Panc1 (cell line): Measurements from ENCODE around the gene PIGW. TPM values are rescaled to one million over a fixed set of nuclear protein-coding genes. Genes with fewer than 3 reads are reported as not detected.

Experiments used
- ATAC-seq: fragments of 200-7000 bp; cut with Tn5 transposase; 2 replicates; pipeline ENCODE4 v1.9.1; 2020; ENCODE audit warnings: mild to moderate bottlenecking, moderate library complexity
- BruUV-seq: library from RNA; stranded (reverse); fragments of 400-500 nt; replicated peaks from 2 replicates; lab custom pipeline; 2021; lab: Mats Ljungman, UMichigan
- CTCF ChIA-PET: fragments of 300-600 bp; sonication (Branson Sonifier 250); formaldehyde crosslinking; loops from one replicate; lab custom pipeline; 2022; ENCODE audit warnings: antibody characterized with exemption; lab: Charles Lee
- POLR2A ChIA-PET: fragments of 300-600 bp; sonication (Branson Sonifier 250); formaldehyde crosslinking; loops from one replicate; lab custom pipeline; 2022; ENCODE audit warnings: antibody characterized with exemption; lab: Charles Lee
- DNase-seq: peaks from one replicate; pipeline ENCODE4 v3.0.0-alpha.2; 2010; ENCODE audit warnings: low read depth, low spot score
- H3K27ac ChIP-seq: 2 replicates; pipeline ENCODE4 v1.5.1; 2011; ENCODE audit warnings: mild to moderate bottlenecking, low read length, inconsistent platforms
- H3K27me3 ChIP-seq: fragments of 200-500 bp; sonication (Bioruptor generic); 2 replicates; pipeline ENCODE4 v1.6.0; 2014; ENCODE audit warnings: low read length, inconsistent platforms; ENCODE audit not compliant: control insufficient read depth, insufficient read depth
- H3K36me3 ChIP-seq: fragments of 200-500 bp; sonication (Bioruptor generic); 2 replicates; pipeline ENCODE4 v1.5.1; 2014; ENCODE audit warnings: inconsistent platforms, mild to moderate bottlenecking, low read length, moderate library complexity; ENCODE audit not compliant: control insufficient read depth, insufficient read depth
- H3K4me1 ChIP-seq: 2 replicates; pipeline ENCODE4 v1.5.1; 2011; ENCODE audit warnings: inconsistent platforms, mild to moderate bottlenecking, low read length, moderate library complexity; ENCODE audit not compliant: control insufficient read depth, insufficient read depth
- H3K4me3 ChIP-seq, 2 experiments: 2 replicates each; pipeline ENCODE4 v1.5.1; 2011 to 2012; ENCODE audit warnings: low read depth in 2 of 2, low read length in 2 of 2, mild to moderate bottlenecking in 2 of 2, inconsistent platforms in 1 of 2, moderate library complexity in 1 of 2
- H3K9me3 ChIP-seq: fragments of 200-500 bp; sonication (Bioruptor generic); 2 replicates; pipeline ENCODE4 v1.5.1; 2014; ENCODE audit warnings: low read depth, mild to moderate bottlenecking, inconsistent platforms, low read length, moderate library complexity; ENCODE audit not compliant: control insufficient read depth, insufficient read depth
- POLR2AphosphoS5 ChIP-seq: IDR thresholded peaks from 2 replicates; pipeline ENCODE4 v1.6.1; 2012; ENCODE audit warnings: mild to moderate bottlenecking, low read depth, low read length, moderate library complexity
- SIN3A ChIP-seq: IDR thresholded peaks from 2 replicates; pipeline ENCODE4 v1.6.1; 2012; ENCODE audit warnings: low read depth, mild to moderate bottlenecking, low read length, moderate library complexity, borderline replicate concordance; ENCODE audit not compliant: insufficient read depth
- TCF7L2 ChIP-seq: IDR thresholded peaks from 2 replicates; pipeline ENCODE4 v1.6.1; 2011; ENCODE audit warnings: mild to moderate bottlenecking, low read depth, low read length, inconsistent platforms
- in situ Hi-C: cut with HindIII; loops from 2 replicates; pipeline ENCODE4 v1.10.0; 2016; ENCODE audit warnings: low sequenced_read_pairs, low pct_unique_long_range_greater_than_20kb
- intact Hi-C: fragments of 100-400 bp; cut with micrococcal nuclease; formaldehyde crosslinking; loops from one replicate; pipeline ENCODE4 v1.10.0; 2022; ENCODE audit not compliant: unreplicated experiment
- total RNA-seq: library from RNA; stranded (reverse); gene quantifications from one replicate; pipeline ENCODE4 v1.2.1, GENCODE V29; 2021; ENCODE audit not compliant: unreplicated experiment
- TF ChIP-seq, protein P1 (sequence below), 2 experiments: IDR thresholded peaks; 2 replicates each; pipeline ENCODE4 v1.6.1; 2011 to 2012; ENCODE audit warnings: low read depth in 2 of 2, control low read depth in 1 of 2, low read length in 1 of 2, mild to moderate bottlenecking in 1 of 2, moderate library complexity in 1 of 2; ENCODE audit not compliant: insufficient read depth in 1 of 2
- TF ChIP-seq, protein P2 (sequence below): fragments of 450-650 bp; IDR thresholded peaks from 2 replicates; pipeline ENCODE4 v1.5.1; 2017; ENCODE audit warnings: mild to moderate bottlenecking

The PIGW gene
- total RNA-seq, 1 experiment from 2014 or later = 16.2 TPM

DNA sequence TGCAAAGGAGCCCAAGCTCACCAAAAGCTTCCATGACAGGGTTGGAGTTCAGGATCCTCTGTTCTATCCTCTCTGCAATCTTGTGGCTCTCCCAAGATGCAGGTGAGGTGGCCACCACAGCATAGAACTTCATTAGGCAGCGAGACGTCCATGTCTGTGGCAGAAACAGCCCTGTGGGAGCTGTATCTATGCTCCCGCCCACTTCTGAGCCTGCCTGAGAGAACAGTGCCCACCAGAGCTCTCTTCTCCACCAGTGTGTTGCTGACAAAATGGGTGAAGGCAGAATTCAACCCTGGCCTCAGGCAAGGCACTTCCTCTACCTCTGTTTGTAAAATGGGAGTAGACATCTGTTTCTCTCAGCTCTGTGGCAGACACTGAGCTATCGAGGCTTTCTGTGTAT is 18.9 kb upstream of the PIGW start:
- Histone ChIP-seq H3K9me3 (no peaks in the 10 kb centered on the region), H3K36me3 (peaks cover 9% of the 10 kb centered on the region; the same call in 1 of the 2 replicates), H3K27me3 (no peaks in the 10 kb centered on the region), H3K4me3 (no peak overlapping the region), H3K27ac (no peak overlapping the region), H3K4me1 (no peaks in the 10 kb centered on the region)
- ChIA-PET POLR2A (no interaction called here), CTCF (interaction anchor here (0.6 kb wide), 1 partner anchor 532 kb away, joined by 7 read pairs; no protein-coding TSS in a partner anchor)
- ATAC-seq = no peak
- intact Hi-C loops (no loop called here), in situ Hi-C loops (no loop called here)
- TF ChIP-seq POLR2AphosphoS5 (no peak), TCF7L2 (no peak), SIN3A (no peak)
- TF ChIP-seq, protein P1, sequence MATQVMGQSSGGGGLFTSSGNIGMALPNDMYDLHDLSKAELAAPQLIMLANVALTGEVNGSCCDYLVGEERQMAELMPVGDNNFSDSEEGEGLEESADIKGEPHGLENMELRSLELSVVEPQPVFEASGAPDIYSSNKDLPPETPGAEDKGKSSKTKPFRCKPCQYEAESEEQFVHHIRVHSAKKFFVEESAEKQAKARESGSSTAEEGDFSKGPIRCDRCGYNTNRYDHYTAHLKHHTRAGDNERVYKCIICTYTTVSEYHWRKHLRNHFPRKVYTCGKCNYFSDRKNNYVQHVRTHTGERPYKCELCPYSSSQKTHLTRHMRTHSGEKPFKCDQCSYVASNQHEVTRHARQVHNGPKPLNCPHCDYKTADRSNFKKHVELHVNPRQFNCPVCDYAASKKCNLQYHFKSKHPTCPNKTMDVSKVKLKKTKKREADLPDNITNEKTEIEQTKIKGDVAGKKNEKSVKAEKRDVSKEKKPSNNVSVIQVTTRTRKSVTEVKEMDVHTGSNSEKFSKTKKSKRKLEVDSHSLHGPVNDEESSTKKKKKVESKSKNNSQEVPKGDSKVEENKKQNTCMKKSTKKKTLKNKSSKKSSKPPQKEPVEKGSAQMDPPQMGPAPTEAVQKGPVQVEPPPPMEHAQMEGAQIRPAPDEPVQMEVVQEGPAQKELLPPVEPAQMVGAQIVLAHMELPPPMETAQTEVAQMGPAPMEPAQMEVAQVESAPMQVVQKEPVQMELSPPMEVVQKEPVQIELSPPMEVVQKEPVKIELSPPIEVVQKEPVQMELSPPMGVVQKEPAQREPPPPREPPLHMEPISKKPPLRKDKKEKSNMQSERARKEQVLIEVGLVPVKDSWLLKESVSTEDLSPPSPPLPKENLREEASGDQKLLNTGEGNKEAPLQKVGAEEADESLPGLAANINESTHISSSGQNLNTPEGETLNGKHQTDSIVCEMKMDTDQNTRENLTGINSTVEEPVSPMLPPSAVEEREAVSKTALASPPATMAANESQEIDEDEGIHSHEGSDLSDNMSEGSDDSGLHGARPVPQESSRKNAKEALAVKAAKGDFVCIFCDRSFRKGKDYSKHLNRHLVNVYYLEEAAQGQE (IDR thresholded peaks at IDR 0.05; ENCODE audit: insufficient read depth in 1 of 2, low read depth in 2 of 2, low read length in 1 of 2) = no peak
- TF ChIP-seq, protein P2, sequence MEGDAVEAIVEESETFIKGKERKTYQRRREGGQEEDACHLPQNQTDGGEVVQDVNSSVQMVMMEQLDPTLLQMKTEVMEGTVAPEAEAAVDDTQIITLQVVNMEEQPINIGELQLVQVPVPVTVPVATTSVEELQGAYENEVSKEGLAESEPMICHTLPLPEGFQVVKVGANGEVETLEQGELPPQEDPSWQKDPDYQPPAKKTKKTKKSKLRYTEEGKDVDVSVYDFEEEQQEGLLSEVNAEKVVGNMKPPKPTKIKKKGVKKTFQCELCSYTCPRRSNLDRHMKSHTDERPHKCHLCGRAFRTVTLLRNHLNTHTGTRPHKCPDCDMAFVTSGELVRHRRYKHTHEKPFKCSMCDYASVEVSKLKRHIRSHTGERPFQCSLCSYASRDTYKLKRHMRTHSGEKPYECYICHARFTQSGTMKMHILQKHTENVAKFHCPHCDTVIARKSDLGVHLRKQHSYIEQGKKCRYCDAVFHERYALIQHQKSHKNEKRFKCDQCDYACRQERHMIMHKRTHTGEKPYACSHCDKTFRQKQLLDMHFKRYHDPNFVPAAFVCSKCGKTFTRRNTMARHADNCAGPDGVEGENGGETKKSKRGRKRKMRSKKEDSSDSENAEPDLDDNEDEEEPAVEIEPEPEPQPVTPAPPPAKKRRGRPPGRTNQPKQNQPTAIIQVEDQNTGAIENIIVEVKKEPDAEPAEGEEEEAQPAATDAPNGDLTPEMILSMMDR = no peak
- no peak for DNase-seq
- BruUV-seq = no TSS peak

DNA sequence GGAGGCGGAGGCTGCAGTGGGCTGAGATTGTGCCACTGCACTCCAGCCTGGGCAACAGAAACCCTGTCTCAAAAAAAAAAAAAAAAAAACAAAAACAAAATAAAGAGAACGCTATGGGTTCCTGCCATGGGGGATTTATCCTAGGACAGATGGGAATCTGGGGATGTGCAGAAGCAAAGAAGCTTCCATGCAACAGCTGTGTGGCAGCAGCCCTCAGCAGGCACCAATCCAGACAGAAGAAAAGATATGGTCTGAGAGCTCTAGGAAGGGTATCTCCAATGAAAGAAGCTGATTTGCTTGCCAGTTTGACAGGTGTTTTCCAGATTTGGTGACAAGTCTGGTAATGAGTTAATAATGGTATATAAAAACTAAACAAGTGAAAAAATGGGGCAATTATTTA is 11.7 kb upstream of the PIGW start:
- in situ Hi-C loops = no loop called here
- POLR2A ChIA-PET = interaction anchor here (0.7 kb wide), 1 partner anchor 17 kb away, joined by 5 read pairs; no protein-coding TSS in a partner anchor
- BruUV-seq = no TSS peak

More for the DNA sequence above, 11.7 kb upstream of the PIGW start:
- TF ChIP-seq, protein P1 (IDR thresholded peaks at IDR 0.05; ENCODE audit: insufficient read depth in 1 of 2, low read depth in 2 of 2, low read length in 1 of 2) = no peak
- TF ChIP-seq POLR2AphosphoS5 = no peak
- TF ChIP-seq SIN3A = no peak
- TF ChIP-seq, protein P2 = no peak
- no peak for TF ChIP-seq TCF7L2
- intact Hi-C loops = no loop called here
- Histone ChIP-seq H3K9me3 (no peaks in the 10 kb centered on the region), H3K4me3 (no peak overlapping the region), H3K4me1 (no peaks in the 10 kb centered on the region), H3K36me3 (peaks cover 15% of the 10 kb centered on the region), H3K27ac (no peak overlapping the region), H3K27me3 (no peaks in the 10 kb centered on the region)
- ATAC-seq (no peak), DNase-seq (no peak)
- CTCF ChIA-PET = no interaction called here
